DMS153 treated with DMSO at 0.1 percent for 48 hours (cell line): Measurements from ENCODE around the gene TMEM19.
A peak's percentile ranks its signal among the peaks of the same experiment; 100 is the strongest.
"Not testable (repeated sequence)": the region's sequence is repeated elsewhere in the genome, so short reads cannot be mapped to it uniquely, and the experiment has no call there.

Experiments used
- DNase-seq: peaks from one replicate; lab custom pipeline; 2025; ENCODE audit not compliant: unreplicated experiment; lab: John Stamatoyannopoulos, UW

The TMEM19 gene

GRCh38 chr12:71664411-71665089 is 21.3 kb upstream of the TMEM19 start:
- peak; percentile 59 for DNase-seq

GRCh38 chr12:71665090-71665463 is 20.8 kb upstream of the TMEM19 start:
- no peak for DNase-seq

GRCh38 chr12:71666259-71666658 is 19.6 kb upstream of the TMEM19 start:
- no peak for DNase-seq

GRCh38 chr12:71671311-71671710 is 14.6 kb upstream of the TMEM19 start:
- DNase-seq: no peak

GRCh38 chr12:71671816-71672215 is 14.1 kb upstream of the TMEM19 start:
- no peak for DNase-seq

GRCh38 chr12:71682466-71682865 is 3.4 kb upstream of the TMEM19 start:
- DNase-seq: no peak

- DNase-seq: no peak
These were observed 2.2 kb upstream of the TMEM19 start for GRCh38 chr12:71683633-71684032.

GRCh38 chr12:71684081-71684480 is 1.8 kb upstream of the TMEM19 start:
- no peak for DNase-seq

GRCh38 chr12:71685312-71685906 is 473 bp upstream of the TMEM19 start:
- no peak for DNase-seq

- no peak for DNase-seq
These were observed 760 bp downstream of the TMEM19 start for GRCh38 chr12:71686658-71687025.

GRCh38 chr12:71687172-71687571 is 1.3 kb downstream of the TMEM19 start:
- not testable (repeated sequence) for DNase-seq

GRCh38 chr12:71688961-71689570 is 3.2 kb downstream of the TMEM19 start:
- DNase-seq: no peak

- no peak for DNase-seq
These were observed 5.7 kb downstream of the TMEM19 start for GRCh38 chr12:71691504-71692129.

GRCh38 chr12:71693126-71693525 is 7.2 kb downstream of the TMEM19 start:
- no peak for DNase-seq

GRCh38 chr12:71693651-71694050 is 7.8 kb downstream of the TMEM19 start:
- DNase-seq: not testable (repeated sequence)

- no peak for DNase-seq
These were observed 8.4 kb downstream of the TMEM19 start for GRCh38 chr12:71694099-71694820.

GRCh38 chr12:71695782-71696181 is 9.9 kb downstream of the TMEM19 start:
- DNase-seq: no peak

GRCh38 chr12:71702181-71702580 is 16.3 kb downstream of the TMEM19 start:
- DNase-seq: not testable (repeated sequence)

GRCh38 chr12:71702590-71702989 is 16.7 kb downstream of the TMEM19 start:
- no peak for DNase-seq

- DNase-seq: no peak
These were observed 17.3 kb downstream of the TMEM19 start for GRCh38 chr12:71703206-71703605.

- no peak for DNase-seq
These were observed 19.0 kb downstream of the TMEM19 start for GRCh38 chr12:71704920-71705319.
